Measurements from ENCODE around the gene SIRPD.
"Not testable (repeated sequence)": the region's sequence is repeated elsewhere in the genome, so short reads cannot be mapped to it uniquely, and the experiment has no call there.

SIRPD gene

DNA sequence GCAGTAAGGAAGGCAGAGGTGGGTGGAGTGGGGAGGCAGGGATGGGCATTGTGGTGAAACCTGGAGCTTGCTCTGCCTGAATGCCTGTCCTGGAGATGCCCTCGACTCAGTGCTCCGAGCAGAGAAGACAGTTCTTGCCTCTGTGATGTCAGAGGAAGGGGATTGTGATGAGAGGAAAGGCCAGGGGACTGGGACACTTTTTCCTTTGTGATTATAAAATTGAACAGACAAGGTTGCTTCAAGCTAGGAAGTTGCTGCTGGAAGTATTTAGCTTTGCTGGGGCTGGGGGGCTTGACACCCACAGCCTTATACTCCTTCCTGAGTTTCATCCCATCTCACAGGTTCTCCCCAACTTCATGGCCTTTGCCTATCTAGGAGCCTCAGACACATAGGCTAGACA is at the start of gene SIRPD:
Gene SIRPD, minus strand, starts transcription at position 101 of the 400 bp plus-strand sequence. Its CDS starts 52 bp downstream, at position 49.
- no peak for DNase-seq

DNA sequence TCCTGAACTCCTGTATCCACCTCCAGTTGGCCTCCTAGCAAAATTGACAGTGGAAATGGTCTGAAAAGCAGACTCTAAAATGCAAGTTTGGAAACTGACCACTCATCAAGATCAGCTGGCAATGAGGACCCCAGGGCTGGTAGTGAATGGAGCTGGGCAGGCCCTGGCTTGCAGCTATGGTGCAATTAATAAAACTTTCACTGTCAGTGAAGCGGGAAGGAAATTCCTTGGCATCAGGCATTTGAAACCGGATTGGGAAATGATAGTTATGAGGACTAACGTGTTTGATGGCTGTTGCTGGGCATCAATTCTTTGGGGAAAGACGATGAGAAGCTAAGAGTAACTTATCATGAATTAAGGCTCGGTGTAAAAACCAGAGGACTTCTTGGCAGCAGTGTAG is 43.2 kb upstream of the SIRPD start:
- DNase-seq: no peak

DNA sequence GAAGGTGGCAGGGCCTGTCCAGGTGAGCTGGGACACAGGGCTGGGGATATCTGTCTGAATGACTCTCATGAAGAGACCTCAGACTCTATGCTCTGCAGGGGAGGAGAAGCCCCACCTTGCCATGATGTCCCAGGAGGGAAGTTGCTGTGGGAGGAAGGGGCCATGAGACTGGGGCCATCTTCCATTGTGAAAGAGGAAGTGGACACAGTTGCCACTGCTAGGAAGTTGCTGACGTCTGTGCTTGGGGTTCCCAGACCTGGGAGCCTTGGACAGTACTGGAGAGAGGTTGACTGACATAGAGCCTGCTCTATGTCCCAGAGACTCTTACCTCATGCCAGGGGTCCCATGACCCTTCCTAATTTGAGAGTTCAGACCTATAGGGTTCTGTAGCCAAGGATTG is 37.8 kb upstream of the SIRPD start:
- DNase-seq: no peak

DNA sequence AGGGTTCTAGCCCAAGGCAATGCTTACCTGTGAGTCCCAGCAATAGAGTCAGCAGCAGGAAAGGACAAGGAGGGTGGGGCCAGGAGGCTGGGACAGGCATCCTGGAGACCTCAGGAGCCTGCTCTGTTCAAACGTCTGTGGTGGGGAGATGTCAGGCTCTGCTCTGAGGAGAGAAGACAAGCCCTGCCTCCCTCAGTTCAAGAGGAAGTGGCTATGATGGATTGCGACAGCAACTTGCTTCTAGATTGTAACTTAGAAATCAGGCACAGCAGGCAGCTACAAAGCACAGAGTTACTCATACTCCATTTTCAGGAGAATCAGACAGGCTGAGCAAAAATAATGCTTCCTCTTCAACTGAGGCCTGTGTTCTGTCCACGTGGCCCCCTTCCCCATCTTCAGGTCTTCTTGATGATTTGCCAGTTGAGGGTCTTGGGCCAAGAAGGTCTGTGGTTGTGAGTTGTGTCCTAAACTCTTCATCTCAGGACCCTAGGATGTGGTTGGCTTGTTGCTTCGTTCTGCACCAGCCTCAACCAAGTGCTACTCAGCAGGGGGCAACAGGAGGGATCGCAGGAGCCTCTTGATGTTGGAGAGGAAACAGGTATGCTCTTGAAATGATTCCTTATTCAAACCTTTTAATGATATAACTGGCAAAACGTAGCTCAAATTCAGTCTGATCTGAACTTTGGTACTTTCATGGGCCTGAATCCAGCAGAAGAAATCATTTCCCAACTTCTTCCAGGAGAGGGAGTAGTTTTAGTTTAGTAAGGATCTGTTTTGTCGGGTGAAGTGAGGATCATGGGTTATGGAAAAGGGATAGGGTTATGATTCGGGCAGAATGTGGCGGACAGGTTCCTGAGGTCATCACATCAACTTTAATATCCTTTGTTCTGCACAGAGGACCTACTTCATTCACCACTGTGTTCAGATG is 31.3 kb upstream of the SIRPD start:
- DNase-seq: no peak

DNA sequence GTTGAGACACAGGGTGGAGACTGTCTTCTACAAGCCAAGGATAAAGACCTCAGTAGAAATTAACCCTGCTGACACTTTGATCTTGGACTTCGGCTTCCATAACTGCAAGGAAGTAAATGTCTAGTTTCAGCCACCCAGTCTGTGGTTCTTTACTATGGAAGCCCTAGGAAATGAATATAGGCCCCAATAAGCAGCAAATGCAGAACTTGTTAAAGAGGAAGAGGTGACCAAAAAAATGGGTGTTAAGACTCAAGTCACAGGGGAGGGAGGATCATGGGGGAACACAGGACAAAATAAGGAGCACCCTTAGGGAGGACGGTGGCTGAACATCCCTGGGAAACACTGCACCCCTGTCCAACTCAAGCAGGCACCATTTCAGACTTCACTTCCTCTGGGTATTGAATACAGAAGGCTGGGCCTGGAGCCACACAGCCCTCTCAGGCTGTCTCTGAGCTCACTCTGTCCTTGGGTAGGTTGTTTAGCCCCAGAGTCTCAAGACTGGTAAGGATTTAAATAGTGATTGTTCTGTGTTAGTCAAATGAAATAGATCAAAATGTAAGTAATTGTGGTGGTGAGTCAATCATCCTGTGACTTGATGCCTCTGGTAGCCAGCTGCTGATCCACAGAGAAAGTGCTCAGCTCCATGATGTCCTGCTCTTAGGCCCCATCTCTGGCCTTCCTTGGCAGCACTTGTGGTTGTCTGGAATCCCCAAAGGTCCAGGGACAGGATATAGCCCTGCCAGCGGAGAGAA is 30.5 kb upstream of the SIRPD start:
- DNase-seq: no peak

DNA sequence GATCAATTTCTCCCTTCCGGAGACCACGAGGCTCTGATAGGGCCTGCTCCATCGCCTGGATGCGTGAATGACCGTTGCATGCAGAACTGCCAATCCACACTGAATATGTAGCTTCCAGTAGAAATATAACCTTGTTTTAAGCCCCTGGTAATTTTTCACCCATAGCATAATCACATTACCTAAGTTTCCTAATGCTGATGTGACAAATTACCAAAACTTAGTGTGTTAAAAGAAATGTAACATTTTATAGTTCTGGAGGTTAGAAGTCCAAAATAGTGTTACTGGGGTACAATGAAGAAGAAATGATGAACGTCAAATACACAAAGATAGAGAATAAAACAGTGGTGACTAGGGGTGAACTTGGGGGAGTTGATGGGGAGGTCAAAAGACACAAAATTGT is 22.0 kb upstream of the SIRPD start:
- no peak for DNase-seq

DNA sequence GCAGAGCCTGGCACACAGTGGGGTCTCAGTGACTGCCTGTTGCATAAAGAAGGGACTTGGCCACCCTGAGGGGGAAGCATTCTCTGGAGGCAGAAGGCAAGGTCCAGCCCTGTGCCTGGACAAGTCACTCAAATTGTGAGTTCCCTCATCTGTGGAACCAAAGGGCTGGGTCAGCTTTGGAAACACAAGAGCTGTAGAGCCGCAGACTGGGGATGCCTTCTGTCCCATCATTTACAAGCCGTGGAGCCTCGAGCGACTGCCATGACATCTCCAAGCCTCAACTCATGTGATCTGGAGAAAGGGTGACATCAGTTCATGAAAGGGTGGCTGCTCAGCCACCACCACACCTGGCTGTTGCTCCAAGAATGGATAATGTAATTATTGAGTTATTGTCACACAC is 20.4 kb upstream of the SIRPD start:
- no peak for DNase-seq

DNA sequence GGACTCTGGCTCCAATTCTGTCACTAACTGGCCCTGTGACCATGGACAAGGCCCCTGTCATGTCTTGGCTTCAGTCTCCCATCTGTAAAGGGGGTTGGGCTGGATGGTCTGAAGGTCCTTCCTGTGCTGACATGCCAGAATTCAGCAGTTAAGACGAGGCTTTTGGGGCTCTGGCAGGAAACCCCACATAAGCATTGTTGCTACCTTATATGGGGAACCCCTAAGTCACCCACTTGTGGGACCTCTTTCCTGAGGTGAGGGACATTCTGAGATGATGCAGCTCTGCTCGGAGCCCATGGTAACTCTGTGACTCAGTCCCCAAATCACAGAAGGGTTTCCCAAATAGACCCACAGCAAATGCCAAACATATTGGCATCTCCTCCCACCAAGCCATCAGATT is 19.8 kb upstream of the SIRPD start:
- not testable (repeated sequence) for DNase-seq

DNA sequence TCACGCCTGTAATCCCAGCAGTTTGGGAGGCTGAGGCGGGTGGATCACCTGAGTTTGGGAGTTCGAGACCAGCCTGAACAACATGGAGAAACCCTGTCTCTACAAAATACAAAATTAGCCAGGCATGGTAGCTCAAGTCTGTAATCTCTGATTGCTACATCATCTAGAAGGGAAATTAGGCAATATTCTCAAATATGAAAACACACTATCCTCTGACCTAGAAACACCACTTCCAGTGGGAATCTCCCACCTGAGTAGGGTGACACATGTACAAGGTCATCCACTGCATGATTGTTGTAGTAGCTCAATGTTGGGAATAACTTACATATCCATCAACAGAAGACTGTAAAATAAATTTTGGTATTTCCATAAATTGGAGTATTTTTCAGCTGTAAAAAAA is 19.1 kb upstream of the SIRPD start:
- no peak for DNase-seq

DNA sequence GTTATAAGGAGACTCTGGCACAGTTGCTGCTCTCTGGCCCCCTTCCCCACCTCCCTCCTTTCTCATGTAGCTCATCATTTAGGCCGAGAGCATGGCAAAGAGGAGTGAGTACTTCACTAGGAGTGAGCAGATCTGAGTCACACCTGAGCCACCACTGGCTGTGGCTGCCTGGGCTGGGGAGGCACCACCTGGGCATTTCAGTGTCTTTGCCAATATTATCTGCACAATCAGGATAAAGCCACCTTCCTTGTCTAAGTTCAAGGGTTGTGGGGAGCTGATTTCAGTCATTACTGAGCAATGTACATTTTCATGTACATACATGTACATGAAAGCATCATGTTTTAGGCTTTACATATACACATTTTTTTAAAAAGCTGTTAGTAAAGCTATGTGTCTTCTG is 18.5 kb upstream of the SIRPD start:
- not testable (repeated sequence) for DNase-seq

DNA sequence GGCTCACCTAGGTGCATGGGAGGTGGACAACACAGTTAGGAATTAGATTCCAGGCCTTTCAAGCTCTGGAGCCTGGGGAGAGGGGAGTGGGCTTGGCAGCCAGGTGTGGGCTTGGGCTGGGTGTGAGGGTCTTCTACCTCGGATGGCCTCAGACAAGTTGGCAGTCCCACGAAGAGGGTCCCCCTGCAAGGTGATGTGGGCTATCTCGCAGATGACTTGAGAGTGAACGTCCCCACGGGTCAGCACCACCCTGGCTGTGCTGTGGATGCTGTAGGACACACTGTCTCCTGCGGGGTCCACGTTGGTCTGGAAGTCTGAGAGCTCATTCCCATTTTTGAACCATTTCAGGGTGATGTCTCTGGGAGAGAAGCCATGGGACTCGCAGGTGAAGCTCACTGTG is 14.1 kb upstream of the SIRPD start:
- not testable (repeated sequence) for DNase-seq

DNA sequence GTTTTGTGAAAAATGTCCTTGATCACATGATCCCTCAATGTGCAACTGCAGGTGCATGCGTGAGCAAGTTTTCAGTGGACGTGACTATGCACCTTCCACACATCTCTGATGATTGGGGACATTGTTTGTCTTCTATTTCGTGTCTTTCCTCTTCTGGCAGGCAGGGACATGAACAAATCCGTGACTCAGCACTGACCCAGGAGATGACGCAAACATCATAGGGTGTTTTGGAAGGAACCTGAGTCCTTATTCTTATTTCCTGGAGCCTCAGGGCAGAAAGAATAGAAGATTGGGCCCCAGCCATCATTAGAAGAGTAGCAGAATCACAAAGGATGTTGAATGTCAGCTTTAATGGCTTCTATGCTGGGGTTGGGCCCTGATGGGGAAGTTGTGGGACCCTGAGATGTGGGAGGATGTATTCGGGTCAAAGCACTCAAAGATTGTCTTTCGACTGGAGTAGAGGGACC is 11.9 kb upstream of the SIRPD start:
- no peak for DNase-seq

DNA sequence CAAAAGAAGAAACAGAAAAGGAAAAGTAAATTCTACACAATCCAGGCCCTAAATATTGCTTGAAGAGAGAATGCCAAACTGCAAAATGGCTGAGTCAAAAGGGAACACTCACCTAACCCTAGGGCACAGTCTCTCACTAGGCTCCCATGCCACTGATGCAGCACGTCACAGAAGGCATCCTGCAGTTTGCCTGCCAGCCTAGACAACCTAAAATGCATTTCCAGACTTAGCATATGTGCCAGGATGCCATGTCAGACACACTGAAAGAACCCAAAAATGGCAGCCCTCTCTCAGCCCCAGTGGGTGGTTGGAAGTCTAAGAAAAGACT is 10.6 kb upstream of the SIRPD start:
- DNase-seq: no peak

DNA sequence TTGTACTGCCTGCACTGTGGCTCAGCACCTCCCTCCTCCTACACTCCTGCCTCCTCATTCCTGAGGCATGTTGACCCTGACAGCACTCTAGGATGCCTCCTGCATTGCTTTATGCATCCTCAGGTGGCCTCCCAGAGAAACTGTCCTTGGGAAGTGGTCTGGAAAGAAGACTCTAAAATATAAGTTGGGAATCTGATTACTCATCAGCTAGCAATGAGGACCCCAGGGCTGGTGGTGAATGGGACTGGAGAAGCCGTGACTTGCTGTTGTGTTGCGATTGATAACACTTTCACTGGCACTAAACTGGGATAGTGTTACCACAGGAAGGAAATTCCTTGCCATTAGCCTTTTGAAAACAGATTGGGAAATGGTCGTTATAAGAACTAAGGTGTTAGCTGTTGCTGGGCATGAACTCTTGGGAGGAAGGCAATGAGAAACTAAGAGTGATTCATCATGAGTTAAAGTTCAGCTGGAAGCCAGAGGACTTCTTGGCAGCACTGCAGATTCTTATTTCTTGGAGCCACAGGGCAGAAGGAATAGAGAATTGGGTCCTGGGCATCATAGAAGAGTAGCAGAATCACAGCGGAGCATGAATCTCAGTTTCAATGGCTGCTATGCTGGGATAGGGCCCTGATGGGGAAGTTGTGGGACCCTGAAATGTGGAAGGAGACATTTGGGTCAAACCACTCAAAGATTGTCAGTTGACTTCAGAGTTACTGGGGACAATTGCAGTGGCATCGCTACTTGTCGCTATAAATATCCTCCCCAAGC is 10.1 kb upstream of the SIRPD start:
- no peak for DNase-seq

DNA sequence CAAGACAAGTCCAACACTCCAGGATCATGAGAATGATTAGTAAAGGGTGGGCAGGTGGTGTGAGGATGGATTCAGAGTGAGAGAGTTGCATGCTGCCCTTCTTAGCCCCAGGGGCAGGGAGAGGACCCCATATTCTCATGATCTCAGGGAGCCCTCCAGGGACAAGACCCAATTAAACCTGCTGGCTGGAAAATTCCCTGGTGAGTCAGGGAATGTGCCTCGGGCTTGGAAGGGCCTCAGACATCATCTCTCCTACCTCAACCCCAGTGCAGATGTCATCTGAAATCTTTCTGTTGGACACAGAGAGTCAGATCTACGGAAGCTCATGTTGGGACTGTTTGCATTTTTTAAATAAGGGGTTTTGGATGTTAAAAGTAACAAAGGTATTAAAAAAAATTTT is 9.2 kb upstream of the SIRPD start:
- DNase-seq: no peak

DNA sequence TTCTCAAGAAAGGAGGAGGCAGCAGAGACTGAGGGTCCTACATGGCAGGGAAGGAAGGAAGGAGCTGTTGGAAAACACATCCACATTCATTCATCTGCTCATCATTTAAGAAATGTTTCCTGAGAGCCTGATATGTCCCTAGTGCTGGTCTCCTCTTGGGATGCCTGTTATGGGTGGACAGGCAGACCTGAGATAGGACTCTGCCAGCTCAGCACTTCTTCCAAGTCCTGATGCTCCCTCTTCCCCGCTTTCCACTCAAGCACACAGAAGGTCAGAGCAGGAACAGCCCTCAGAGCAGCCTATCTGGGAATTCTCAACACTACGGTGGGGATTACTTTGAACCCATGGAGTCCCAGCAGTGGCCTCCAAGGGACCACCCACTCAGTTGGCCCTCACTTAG is 8.0 kb upstream of the SIRPD start:
- DNase-seq: no peak

DNA sequence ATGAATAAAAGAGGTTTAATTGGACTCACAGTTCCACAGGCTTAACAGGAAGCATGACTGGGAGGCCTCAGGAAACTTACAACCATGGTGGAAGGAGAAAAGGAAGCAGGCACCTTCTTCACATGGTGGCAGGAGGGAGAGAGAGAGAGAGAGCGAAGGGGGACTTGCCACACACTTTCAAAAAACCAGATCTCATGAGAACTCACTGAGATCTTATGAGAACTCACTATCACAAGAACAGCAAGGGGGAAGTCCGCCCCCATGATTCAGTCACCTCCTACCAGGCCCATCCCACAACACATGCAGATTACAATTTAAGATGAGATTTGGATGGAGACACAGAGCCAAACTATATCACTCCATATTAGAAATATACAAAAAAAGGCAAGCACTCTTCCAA is 6.1 kb upstream of the SIRPD start:
- no peak for DNase-seq

DNA sequence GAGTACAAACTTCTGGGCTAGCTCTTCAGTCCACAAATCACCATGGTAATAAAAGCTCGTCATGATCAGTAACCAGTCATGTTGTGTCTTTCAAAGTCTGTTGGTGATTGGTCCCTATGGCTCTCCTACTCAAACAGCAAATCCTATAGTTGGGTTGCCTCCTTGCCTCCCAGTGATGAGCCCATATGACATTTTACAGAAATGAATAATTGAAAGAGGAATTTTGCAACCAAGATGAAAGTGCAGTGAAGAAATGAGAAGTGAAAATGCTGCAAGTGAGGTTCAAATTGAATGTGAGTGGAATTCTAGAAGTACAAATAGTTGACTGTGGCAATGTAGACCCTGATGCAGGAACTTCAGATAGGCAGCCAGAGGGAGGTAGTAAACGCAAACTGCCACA is 5.1 kb upstream of the SIRPD start:
- DNase-seq: no peak

DNA sequence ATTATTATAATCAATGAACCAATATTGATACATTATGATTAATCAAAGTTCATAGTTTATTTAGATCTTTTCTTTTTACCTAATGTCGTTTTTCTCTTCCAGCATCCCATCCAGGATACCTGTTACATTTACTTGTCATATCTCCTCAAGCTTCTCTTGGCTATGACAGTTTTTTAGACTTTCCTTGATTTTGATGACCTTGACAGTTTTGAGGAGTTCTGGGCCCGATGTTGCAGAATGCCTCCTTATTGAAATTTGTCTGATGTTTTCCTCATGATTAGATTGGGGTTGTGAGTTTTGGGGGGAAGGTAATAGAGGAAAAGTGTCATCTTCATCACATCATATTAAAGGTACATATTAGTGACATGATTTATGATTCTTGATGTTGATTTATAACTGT is 3.8 kb upstream of the SIRPD start:
- no peak for DNase-seq

DNA sequence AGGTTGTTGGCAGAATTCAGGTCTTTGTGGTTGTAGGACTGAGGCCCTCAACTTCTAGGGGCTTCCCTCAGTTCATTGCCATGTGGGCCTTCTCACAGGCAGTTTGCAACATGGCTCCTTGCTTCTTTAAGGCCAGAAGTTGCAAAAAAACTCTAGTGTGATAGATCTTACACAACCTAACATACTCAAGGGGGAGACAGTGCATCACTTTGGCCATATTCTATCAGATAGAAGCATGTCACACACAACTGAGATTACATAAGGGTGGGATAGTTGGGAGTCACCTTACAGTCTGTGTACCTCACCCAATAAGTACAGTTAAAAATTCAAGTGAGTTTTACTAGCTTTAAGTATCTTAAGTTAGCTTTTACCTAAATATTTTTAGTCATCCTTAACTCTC is 1.6 kb downstream of the SIRPD start:
- DNase-seq: no peak

DNA sequence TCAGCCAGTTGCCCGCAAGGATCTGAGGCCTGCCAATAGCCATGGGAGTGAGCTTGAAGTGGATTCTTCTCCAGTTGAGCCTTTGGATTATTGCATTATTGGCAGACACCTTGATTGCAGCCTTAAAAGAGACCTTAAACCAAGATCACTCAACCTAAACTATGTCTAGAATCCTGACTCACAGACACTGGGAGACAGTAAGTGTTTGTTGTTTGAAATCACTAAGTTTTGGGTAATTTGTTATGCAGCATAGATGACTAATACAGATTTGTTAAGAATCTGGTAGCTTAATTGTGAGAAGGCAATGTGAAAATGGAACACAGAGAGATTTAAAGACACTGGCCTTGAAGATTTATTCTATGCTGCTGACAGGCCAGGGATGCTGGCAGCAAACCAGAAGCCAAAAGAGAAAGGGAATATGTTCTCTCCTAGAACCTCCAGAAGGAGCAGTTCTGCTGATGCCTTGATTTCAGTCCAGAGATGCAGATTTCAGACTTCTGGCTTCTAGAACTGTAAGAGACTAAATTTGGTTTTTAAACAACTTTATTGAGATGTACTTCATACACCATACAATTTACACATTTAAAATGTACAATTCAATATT is 17.6 kb downstream of the SIRPD start:
- DNase-seq: no peak

DNA sequence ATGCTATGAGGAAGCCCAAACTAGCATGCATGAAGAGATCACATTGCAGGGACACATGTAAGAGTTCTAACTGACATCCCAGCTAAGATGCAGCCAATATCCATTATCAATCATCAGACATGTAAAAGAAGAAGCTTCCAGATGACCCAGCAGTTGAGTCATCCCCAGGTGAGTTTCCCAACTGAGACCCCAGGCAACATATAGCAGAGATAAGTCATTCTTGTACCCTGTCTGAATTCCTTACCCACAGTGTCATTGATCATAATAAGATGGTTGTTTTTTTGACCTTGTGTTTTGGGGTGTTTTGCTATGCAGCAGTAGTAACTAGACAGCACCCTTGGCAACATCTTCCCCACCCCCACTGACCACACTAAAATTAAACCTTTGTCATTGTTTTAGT is 18.9 kb downstream of the SIRPD start:
- DNase-seq: no peak

DNA sequence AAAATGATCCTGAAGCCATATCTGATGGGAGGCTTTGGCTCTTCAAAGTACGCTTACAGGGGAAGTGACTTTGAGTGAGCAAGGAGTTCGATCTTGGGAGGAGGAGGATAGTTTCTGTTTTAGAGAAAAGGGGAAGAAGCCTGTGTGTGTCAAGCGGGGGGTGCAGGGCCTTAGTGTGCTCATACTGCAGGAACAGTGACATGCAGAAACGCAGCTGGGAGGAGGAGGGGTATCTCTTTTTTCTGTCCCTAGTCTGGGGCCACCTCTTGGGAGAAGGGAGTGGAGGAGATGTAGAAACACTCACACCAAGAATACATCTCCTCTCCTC is 19.8 kb downstream of the SIRPD start:
- DNase-seq: no peak

All from amniotic stem cell (primary cell).